Gastrocnemius medialis (tissue), 4 donors: ENCODE results near the gene RNU5D-1.

ENCODE experiments used
- POLR2A ChIP-seq, 2 donors: fragments of 450-650 bp; IDR thresholded peaks; one replicate each; pipeline ENCODE4 v1.6.1; 2017; ENCODE audit warnings: antibody characterized with exemption in 2 of 2, mild to moderate bottlenecking in 2 of 2, moderate library complexity in 2 of 2
- TF ChIP-seq, protein P1 (sequence below), 5 experiments: fragments of 450-650 bp in 3 of 5; fragments of 200-600 bp in 2 of 5; sonication (generic) in 2 of 5; IDR thresholded peaks in 4 of 5; conservative IDR thresholded peaks in 1 of 5; 1 replicate in 4 of 5; 2 replicates in 1 of 5; pipeline ENCODE4 v1.5.1; 2016 to 2019; ENCODE audit warnings: antibody characterized with exemption in 5 of 5, mild to moderate bottlenecking in 3 of 5, moderate library complexity in 3 of 5

DNA sequence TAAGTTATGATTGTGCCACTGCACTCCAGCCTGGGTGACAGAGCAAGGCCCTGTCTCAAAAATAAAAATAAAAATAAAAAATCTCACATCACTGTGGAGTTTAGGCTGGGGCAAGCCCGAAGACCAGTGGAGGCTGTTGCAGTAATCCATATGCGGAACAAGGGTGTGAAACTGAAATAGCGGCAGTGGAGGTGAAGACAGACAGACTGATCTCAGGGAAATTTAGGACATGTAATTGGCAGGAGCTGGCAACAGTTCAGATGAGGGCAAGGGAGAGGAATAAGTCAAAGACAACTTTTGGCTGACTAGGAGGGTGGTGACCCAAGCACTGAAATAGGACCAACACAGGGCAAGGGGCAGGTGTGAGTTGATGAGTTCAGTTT is 48.1 kb downstream of the RNU5D-1 start:
- TF ChIP-seq, protein P1, sequence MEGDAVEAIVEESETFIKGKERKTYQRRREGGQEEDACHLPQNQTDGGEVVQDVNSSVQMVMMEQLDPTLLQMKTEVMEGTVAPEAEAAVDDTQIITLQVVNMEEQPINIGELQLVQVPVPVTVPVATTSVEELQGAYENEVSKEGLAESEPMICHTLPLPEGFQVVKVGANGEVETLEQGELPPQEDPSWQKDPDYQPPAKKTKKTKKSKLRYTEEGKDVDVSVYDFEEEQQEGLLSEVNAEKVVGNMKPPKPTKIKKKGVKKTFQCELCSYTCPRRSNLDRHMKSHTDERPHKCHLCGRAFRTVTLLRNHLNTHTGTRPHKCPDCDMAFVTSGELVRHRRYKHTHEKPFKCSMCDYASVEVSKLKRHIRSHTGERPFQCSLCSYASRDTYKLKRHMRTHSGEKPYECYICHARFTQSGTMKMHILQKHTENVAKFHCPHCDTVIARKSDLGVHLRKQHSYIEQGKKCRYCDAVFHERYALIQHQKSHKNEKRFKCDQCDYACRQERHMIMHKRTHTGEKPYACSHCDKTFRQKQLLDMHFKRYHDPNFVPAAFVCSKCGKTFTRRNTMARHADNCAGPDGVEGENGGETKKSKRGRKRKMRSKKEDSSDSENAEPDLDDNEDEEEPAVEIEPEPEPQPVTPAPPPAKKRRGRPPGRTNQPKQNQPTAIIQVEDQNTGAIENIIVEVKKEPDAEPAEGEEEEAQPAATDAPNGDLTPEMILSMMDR (IDR thresholded peaks at IDR 0.05 in 4 of 5, conservative IDR thresholded peaks at IDR 0.05 in 1 of 5), result no peak
- no peak for TF ChIP-seq POLR2A (IDR thresholded peaks at IDR 0.05)
